Mesothelial cell of epicardium (in vitro differentiated cells): ENCODE data around the gene CYSLTR2. TPM values are rescaled to one million over a fixed set of nuclear protein-coding genes. Genes with fewer than 3 reads are reported as not detected.
A peak's percentile ranks its signal among the peaks of the same experiment; 100 is the strongest.

ENCODE experiments used
- DNase-seq, 2 experiments: peaks; one replicate each; pipeline ENCODE4 v3.0.0; 2021; ENCODE audit warnings: low spot score in 2 of 2; ENCODE audit not compliant: unreplicated experiment in 2 of 2
- H3K27ac Mint-ChIP-seq: 2 replicates; pipeline ENCODE4 v1.8.0; 2021; ENCODE audit warnings: mixed read lengths
- H3K27me3 Mint-ChIP-seq: 2 replicates; pipeline ENCODE4 v1.8.0; 2021; ENCODE audit warnings: low read depth, mixed read lengths
- H3K36me3 Mint-ChIP-seq: 2 replicates; pipeline ENCODE4 v1.8.0; 2021; ENCODE audit warnings: mixed read lengths
- H3K4me1 Mint-ChIP-seq: 2 replicates; pipeline ENCODE4 v1.8.0; 2021; ENCODE audit warnings: mixed read lengths
- H3K4me3 Mint-ChIP-seq: 2 replicates; pipeline ENCODE4 v1.8.0; 2021; ENCODE audit warnings: mild to moderate bottlenecking, moderate library complexity, mixed read lengths
- H3K9me3 Mint-ChIP-seq: 2 replicates; pipeline ENCODE4 v1.8.0; 2021; ENCODE audit warnings: mixed read lengths
- CTCF ChIP-seq: fragments of 200-600 bp; sonication (generic); IDR thresholded peaks from one replicate; pipeline ENCODE4 v1.5.0; 2021; ENCODE audit warnings: antibody characterized with exemption; ENCODE audit not compliant: unreplicated experiment
- total RNA-seq: library from RNA; stranded (reverse); gene quantifications from 3 replicates; pipeline ENCODE4 v1.2.1, GENCODE V29; 2021

CYSLTR2 gene
- 3.5 to 3.9 TPM (median 3.5 TPM) in 3 replicates for total RNA-seq

- Mint-ChIP-seq H3K36me3 (no peaks in the 10 kb centered on the region), H3K4me3 (peak within 1 kb of the TSS; percentile 54), H3K27me3 (no peaks in the 10 kb centered on the region)
Observed at GRCh38 chr13:48653472-48653939, at the start of gene CYSLTR2. TSS of gene CYSLTR2 (plus strand) at chr13:48653929. CDS start at chr13:48706818, 52,889 bp downstream.

DNA sequence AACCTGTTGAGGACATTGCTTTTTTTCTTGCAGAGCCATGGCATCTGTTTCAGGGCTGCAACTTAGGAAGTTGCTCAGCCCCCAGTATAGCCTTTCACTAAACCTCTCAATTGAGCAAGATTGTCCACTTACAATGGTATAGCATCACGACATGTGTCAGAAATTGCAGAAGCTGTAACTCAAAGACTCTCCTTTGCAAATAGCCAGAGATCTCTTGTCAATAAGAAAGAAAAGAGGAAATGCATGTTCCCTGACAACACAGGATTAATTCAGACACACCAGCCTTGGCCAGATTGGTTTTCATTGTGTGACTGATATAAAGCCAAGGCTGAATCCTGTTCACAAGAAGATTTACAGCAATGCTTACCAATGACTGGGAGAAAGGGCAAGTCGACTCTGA lies 38.7 kb upstream of the CYSLTR2 start:
- H3K27ac Mint-ChIP-seq, result no peak overlapping the region
- no peak for DNase-seq
- H3K27me3 Mint-ChIP-seq, result no peaks in the 10 kb centered on the region
- H3K4me3 Mint-ChIP-seq, result no peak overlapping the region
- H3K9me3 Mint-ChIP-seq, result peaks cover 25% of the 10 kb centered on the region
- H3K36me3 Mint-ChIP-seq, result no peaks in the 10 kb centered on the region
- no peaks in the 10 kb centered on the region for H3K4me1 Mint-ChIP-seq
- TF ChIP-seq CTCF, result no peak

More at GRCh38 chr13:48653472-48653939, at the start of gene CYSLTR2:
- Mint-ChIP-seq H3K4me1 (peaks cover 53% of the 10 kb centered on the region), H3K9me3 (no peaks in the 10 kb centered on the region), H3K27ac (peak within 1 kb of the TSS; percentile 85)
- DNase-seq, result no peak
- no peak for TF ChIP-seq CTCF

DNA sequence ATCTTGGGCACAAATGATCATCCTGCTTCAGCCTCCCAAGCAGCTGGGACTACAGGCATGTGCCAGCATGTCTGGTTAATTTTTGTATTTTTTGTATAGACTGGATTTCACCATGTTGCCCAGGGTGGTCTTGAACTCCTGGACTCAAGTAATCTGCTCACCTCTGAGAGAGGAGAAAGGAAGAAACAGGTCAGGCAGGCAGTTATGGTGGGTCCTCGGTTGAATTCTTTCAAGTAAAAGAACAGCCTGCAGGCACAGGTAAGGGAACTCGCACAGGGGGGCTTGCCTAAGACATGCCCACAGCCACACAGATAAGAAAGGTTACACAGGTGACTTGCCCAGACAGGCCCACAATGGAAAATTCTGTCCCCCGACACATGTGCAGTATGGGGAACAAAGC lies 34.8 kb upstream of the CYSLTR2 start:
- DNase-seq, result no peak
- Mint-ChIP-seq H3K27ac (no peak overlapping the region), H3K36me3 (peaks cover 2% of the 10 kb centered on the region), H3K4me3 (no peak overlapping the region), H3K4me1 (peaks cover 2% of the 10 kb centered on the region), H3K27me3 (no peaks in the 10 kb centered on the region), H3K9me3 (peaks cover 32% of the 10 kb centered on the region)
- TF ChIP-seq CTCF, result no peak

- Mint-ChIP-seq H3K4me3 (no peak overlapping the region), H3K36me3 (peaks cover 2% of the 10 kb centered on the region), H3K9me3 (peaks cover 28% of the 10 kb centered on the region), H3K27ac (peak overlapping the region; percentile 17), H3K4me1 (peaks cover 17% of the 10 kb centered on the region), H3K27me3 (no peaks in the 10 kb centered on the region)
- TF ChIP-seq CTCF, result no peak
- no peak for DNase-seq
Observed at GRCh38 chr13:48621056-48621455, 32.7 kb upstream of the CYSLTR2 start.

DNA sequence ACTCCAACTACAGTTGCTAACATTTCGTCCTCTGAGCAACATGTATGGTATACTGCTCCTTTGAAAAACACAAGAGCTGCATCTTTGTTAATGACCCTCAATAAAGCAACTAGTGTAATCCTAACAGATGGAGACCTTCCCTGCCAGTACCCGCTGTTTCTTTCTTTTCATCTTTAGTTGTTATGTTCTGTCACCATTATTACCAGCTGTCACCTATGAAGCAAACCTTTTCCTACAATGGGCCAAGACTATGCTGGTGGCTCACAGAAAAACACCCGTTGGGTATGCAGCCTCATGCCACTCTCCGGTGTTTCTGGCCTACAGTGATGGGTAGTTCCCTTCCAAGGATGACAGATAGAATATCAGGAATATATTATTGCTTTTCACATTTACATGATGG lies 29.7 kb upstream of the CYSLTR2 start:
- no peak for TF ChIP-seq CTCF

GRCh38 chr13:48624858-48625257 lies 28.9 kb upstream of the CYSLTR2 start:
- no peak for DNase-seq
- H3K27me3 Mint-ChIP-seq, result no peaks in the 10 kb centered on the region
- TF ChIP-seq CTCF, result no peak
- H3K27ac Mint-ChIP-seq, result peak overlapping the region; percentile 94
- peaks cover 6% of the 10 kb centered on the region for H3K36me3 Mint-ChIP-seq
- H3K4me1 Mint-ChIP-seq, result peaks cover 32% of the 10 kb centered on the region
- no peak overlapping the region for H3K4me3 Mint-ChIP-seq
- H3K9me3 Mint-ChIP-seq, result peaks cover 24% of the 10 kb centered on the region

More for the DNA sequence above, 29.7 kb upstream of the CYSLTR2 start:
- Mint-ChIP-seq H3K4me1 (peaks cover 32% of the 10 kb centered on the region), H3K9me3 (peaks cover 19% of the 10 kb centered on the region), H3K36me3 (peaks cover 6% of the 10 kb centered on the region), H3K27ac (no peak overlapping the region), H3K4me3 (no peak overlapping the region), H3K27me3 (no peaks in the 10 kb centered on the region)
- DNase-seq, result no peak
